Measurements from ENCODE around the gene ADGRV1.

GRCh38 chr5:90601468-90601867 is 42.9 kb downstream of the ADGRV1 start:
- TF ChIP-seq ZNF274 (IDR thresholded peaks at IDR 0.05; ENCODE audit: low read depth, low read length) (no peak), YY1 (IDR thresholded peaks at IDR 0.05; ENCODE audit: insufficient read depth, insufficient read length) (no peak)
